CD4-positive, alpha-beta T cell treated with Interleukin-15 for 4 hours (primary cell): ENCODE measurements around the gene FNDC7.
"Not testable (repeated sequence)": the region's sequence is repeated elsewhere in the genome, so short reads cannot be mapped to it uniquely, and the experiment has no call there.

ENCODE experiments used
- DNase-seq: peaks from one replicate; pipeline ENCODE4 v3.0.0-alpha.2; 2020; ENCODE audit warnings: low spot score

FNDC7 gene

GRCh38 chr1:108699375-108700332 is 13.1 kb upstream of the FNDC7 start:
- no peak for DNase-seq

GRCh38 chr1:108701176-108701849 is 11.4 kb upstream of the FNDC7 start:
- no peak for DNase-seq

- DNase-seq: not testable (repeated sequence)
Observed at GRCh38 chr1:108702109-108702508, 10.6 kb upstream of the FNDC7 start.

- peak; percentile 58 for DNase-seq
Observed at GRCh38 chr1:108703939-108704338, 8.8 kb upstream of the FNDC7 start.

GRCh38 chr1:108704496-108704895 is 8.2 kb upstream of the FNDC7 start:
- no peak for DNase-seq

- DNase-seq: no peak
Observed at GRCh38 chr1:108706643-108707042, 6.1 kb upstream of the FNDC7 start.

- DNase-seq: peak; percentile 80
Observed at GRCh38 chr1:108708691-108709660, 3.7 kb upstream of the FNDC7 start.

- DNase-seq: no peak
Observed at GRCh38 chr1:108715932-108716331, 3.2 kb downstream of the FNDC7 start.

- DNase-seq: no peak
Observed at GRCh38 chr1:108716437-108717230, 3.9 kb downstream of the FNDC7 start.

GRCh38 chr1:108717774-108718316 is 5.1 kb downstream of the FNDC7 start:
- DNase-seq: no peak

GRCh38 chr1:108718927-108719655 is 6.4 kb downstream of the FNDC7 start:
- DNase-seq: no peak

GRCh38 chr1:108719656-108720435 is 7.1 kb downstream of the FNDC7 start:
- DNase-seq: no peak

- DNase-seq: no peak
Observed at GRCh38 chr1:108722292-108722691, 9.6 kb downstream of the FNDC7 start.

GRCh38 chr1:108725906-108726305 is 13.2 kb downstream of the FNDC7 start:
- DNase-seq: no peak

GRCh38 chr1:108728327-108728923 is 15.7 kb downstream of the FNDC7 start:
- no peak for DNase-seq

GRCh38 chr1:108729481-108729880 is 16.8 kb downstream of the FNDC7 start:
- DNase-seq: no peak

- no peak for DNase-seq
Observed at GRCh38 chr1:108732398-108732797, 19.7 kb downstream of the FNDC7 start.

- no peak for DNase-seq
Observed at GRCh38 chr1:108734171-108734865, 21.6 kb downstream of the FNDC7 start.
